HEK293 (cell line): ENCODE results near the gene ELF1.

ENCODE experiments used
- CTCF ChIP-seq: fragments of 450-650 bp; formaldehyde crosslinking; IDR thresholded peaks from 2 replicates; pipeline ENCODE4 v1.5.1; 2016; ENCODE audit warnings: missing biosample characterization, missing genetic modification characterization
- MYNN ChIP-seq: fragments of 450-650 bp; formaldehyde crosslinking; IDR thresholded peaks from 2 replicates; pipeline ENCODE4 v1.5.1; 2016; ENCODE audit warnings: missing biosample characterization, missing genetic modification characterization, borderline replicate concordance
- ZNF121 ChIP-seq: fragments of 450-650 bp; formaldehyde crosslinking; IDR thresholded peaks from 2 replicates; pipeline ENCODE4 v1.5.1; 2016; ENCODE audit warnings: missing biosample characterization, missing genetic modification characterization
- ZNF23 ChIP-seq: fragments of 450-650 bp; formaldehyde crosslinking; IDR thresholded peaks from 2 replicates; pipeline ENCODE4 v1.5.1; 2016; ENCODE audit warnings: missing biosample characterization, missing genetic modification characterization, borderline replicate concordance

- TF ChIP-seq ZNF121 (tag by site-specific recombination) (no peak), MYNN (tag by site-specific recombination) (no peak), CTCF (tag by site-specific recombination) (no peak), ZNF23 (tag by site-specific recombination) (no peak)
Measured at GRCh38 chr13:41040584-41041334, 21.6 kb upstream of the ELF1 start.
